Muscle of leg (tissue), 11 donors: ENCODE results near the gene OGG1. TPM values are rescaled to one million over a fixed set of nuclear protein-coding genes. Genes with fewer than 3 reads are reported as not detected.
A peak's percentile ranks its signal among the peaks of the same experiment; 100 is the strongest.

Source experiments
- DNase-seq: peaks from one replicate; pipeline ENCODE4 v3.0.0; 2013
- H3K27ac ChIP-seq: one replicate; pipeline ENCODE4 v1.5.1; 2013; ENCODE audit warnings: mild to moderate bottlenecking, low read length, control low read depth
- H3K27me3 ChIP-seq: one replicate; pipeline ENCODE4 v1.6.1; 2013; ENCODE audit warnings: low read length; ENCODE audit not compliant: control insufficient read depth, insufficient read depth
- H3K36me3 ChIP-seq: one replicate; pipeline ENCODE4 v1.6.1; 2013; ENCODE audit warnings: low read length; ENCODE audit not compliant: control insufficient read depth, insufficient read depth
- H3K4me1 ChIP-seq: one replicate; pipeline ENCODE4 v1.6.1; 2013; ENCODE audit warnings: low read length; ENCODE audit not compliant: control insufficient read depth, insufficient read depth
- H3K4me3 ChIP-seq: one replicate; pipeline ENCODE4 v1.5.1; 2013; ENCODE audit warnings: low read length, control low read depth
- H3K9me3 ChIP-seq: replicated peaks from 2 replicates; pipeline ENCODE4 v1.6.1; 2013; ENCODE audit warnings: low read depth, low read length; ENCODE audit not compliant: control insufficient read depth
- WGBS: methylation state at CpG from one replicate; pipeline ENCODE4 v1.1.5; 2013; ENCODE audit warnings: missing lambda C conversion rate; ENCODE audit not compliant: insufficient coverage; 5-methylcytosine and 5-hydroxymethylcytosine counted together
- polyA plus RNA-seq, 8 donors: library from polyadenylated mRNA; unstranded; fragments of 120-200 nt; gene quantifications; one replicate each; pipeline versions ENCODE4 v1.2.1 to v1.2.3, GENCODE V29; 2013; ENCODE audit warnings: inconsistent platforms in 1 of 8, low replicate concordance in 1 of 8; ENCODE audit not compliant: insufficient read length in 8 of 8, insufficient read depth in 1 of 8
- total RNA-seq: library from RNA; stranded (reverse); fragments of 120-200 nt; gene quantifications from one replicate; pipeline ENCODE4 v1.2.4, GENCODE V29; 2013

The OGG1 gene
- total and polyA plus RNA-seq, 9 donors: 21.4 to 38.6 (median 29.7) TPM

DNA sequence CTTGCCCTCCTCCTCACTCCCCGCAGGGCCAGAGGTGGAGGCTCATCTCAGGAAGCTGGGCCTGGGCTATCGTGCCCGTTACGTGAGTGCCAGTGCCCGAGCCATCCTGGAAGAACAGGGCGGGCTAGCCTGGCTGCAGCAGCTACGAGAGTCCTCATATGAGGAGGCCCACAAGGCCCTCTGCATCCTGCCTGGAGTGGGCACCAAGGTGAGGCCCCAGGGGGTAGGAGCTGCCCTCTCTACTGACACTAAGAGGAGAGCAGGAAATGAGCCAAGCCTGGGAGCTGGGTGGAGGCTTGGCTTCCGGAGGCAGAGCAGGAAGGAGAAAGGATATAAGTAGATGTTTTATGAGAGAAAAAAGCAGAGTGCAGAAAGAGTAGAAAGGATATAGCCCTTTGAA lies 4.9 kb downstream of the OGG1 start:
- Histone ChIP-seq H3K27ac (no peak overlapping the region), H3K36me3 (peaks cover 72% of the 10 kb centered on the region), H3K4me3 (no peak overlapping the region), H3K27me3 (no peaks in the 10 kb centered on the region), H3K9me3 (no peaks in the 10 kb centered on the region), H3K4me1 (peaks cover 16% of the 10 kb centered on the region)
- DNase-seq: no peak
- 78% methylated on average over 7 of the region's 8 CpGs for WGBS

DNA sequence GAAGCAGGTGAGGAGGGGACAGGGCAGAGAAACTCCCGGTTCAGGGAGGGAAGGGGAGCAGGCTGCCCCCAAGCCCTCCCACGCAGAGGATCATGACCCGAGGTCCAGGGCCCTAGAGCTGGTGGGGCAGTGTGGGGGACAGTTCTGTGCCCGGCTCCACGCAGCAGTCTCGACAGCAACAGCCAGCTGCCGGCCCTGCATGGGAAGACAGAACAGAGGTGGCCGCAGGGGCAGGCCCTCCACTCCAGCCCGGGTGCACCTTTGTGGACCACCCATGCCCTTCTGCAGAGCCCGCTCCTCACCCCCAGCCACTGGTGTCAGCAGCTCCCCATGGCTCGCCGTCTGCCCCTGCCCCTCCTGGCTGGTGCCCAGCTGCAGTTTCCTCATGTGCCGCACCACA lies 7.7 kb downstream of the OGG1 start:
- WGBS: 80% methylated on average over 10 of the region's 13 CpGs
- Histone ChIP-seq H3K36me3 (peaks cover 76% of the 10 kb centered on the region), H3K27ac (no peak overlapping the region), H3K9me3 (no peaks in the 10 kb centered on the region), H3K27me3 (no peaks in the 10 kb centered on the region), H3K4me3 (no peak overlapping the region), H3K4me1 (peaks cover 2% of the 10 kb centered on the region)
- no peak for DNase-seq

DNA sequence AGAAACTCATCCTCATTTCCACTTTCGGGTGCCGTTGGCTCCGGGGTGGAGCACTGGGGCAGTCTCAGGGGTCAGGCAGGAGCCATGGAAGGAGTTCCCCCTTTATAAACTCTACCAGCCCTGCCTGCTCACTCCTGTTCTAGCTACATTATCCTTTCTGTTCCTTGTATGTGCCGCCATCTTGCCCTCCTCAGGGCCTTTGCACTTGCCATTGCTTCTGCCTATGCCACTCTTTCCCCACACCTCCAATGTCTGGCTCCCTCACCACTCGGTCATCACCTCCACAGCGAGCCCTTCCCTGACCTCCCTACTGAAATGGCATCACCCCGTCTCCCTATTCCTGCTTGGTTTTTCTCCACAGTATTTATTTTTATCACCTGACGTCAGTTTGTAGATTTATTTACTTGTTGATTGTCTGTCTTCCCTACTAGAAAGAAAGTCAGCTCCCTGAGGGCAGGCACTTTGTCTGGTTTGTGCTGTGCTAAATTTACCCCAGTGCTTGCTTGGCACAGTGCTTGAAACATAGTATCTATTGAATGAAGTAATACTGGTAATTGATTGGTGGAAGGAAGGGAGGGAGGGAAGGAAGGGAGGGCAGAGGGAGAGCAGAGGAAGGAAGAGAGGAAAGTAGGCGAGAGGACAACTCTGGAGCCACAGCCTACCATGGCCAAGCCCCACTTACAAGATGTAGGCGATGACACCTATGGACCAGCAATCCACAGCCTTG lies 11.2 kb downstream of the OGG1 start:
- no peaks in the 10 kb centered on the region for H3K4me1 ChIP-seq
- DNase-seq: no peak
- no peaks in the 10 kb centered on the region for H3K27me3 ChIP-seq
- no peak overlapping the region for H3K27ac ChIP-seq
- H3K9me3 ChIP-seq: no peaks in the 10 kb centered on the region
- no peak overlapping the region for H3K4me3 ChIP-seq
- H3K36me3 ChIP-seq: peaks cover 75% of the 10 kb centered on the region
- whole genome bisulfite sequencing: 93% methylated on average over 6 of the region's 10 CpGs

DNA sequence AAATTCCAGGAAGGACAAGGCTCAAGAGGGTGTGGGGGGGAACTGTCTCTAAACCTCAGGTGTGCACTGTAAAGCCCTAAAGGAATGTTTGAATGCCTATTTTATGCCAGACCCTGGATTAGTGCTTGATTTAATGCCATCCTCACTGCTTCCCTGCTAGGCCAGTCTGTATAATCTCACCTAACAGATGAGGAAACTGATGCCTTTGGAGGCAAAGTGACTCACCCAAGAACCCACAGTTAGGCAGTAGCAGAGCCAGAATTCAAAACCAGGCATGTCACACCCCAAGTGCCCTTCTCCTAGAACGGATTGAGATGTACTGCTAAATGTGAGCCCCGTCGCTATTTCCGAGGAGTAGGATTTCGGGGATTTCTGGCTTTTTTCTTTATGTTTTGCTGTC lies 12.2 kb downstream of the OGG1 start:
- peaks cover 2% of the 10 kb centered on the region for H3K4me1 ChIP-seq
- no peak overlapping the region for H3K4me3 ChIP-seq
- H3K9me3 ChIP-seq: no peaks in the 10 kb centered on the region
- H3K36me3 ChIP-seq: peaks cover 66% of the 10 kb centered on the region
- no peaks in the 10 kb centered on the region for H3K27me3 ChIP-seq
- no peak for DNase-seq
- H3K27ac ChIP-seq: no peak overlapping the region
- WGBS: no CpG with 5 or more reads among the region's 5 CpGs

DNA sequence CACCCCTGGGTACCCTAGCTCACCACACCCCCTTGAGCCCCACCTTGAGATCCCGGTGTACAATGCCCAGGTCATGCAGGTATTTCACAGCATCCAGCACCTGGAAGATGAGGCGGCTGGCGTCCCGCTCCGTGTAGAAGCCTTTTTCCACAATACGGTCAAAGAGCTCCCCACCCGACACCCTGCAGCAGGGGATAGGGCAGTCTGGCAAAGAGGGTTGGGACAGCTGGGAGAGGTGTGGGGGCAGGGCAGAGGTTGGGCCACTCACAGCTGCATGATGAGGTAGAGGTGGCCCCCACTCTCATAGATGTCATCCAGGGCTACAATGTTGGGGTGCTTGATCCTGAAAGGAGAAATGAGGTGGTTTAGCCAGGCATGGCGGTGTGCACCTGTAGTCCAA lies 13.1 kb downstream of the OGG1 start:
- H3K4me3 ChIP-seq: no peak overlapping the region
- no peak for DNase-seq
- no peak overlapping the region for H3K27ac ChIP-seq
- 93% methylated on average over 3 of the region's 8 CpGs for WGBS
- H3K36me3 ChIP-seq: peaks cover 62% of the 10 kb centered on the region
- H3K27me3 ChIP-seq: no peaks in the 10 kb centered on the region
- no peaks in the 10 kb centered on the region for H3K9me3 ChIP-seq
- peaks cover 9% of the 10 kb centered on the region for H3K4me1 ChIP-seq

DNA sequence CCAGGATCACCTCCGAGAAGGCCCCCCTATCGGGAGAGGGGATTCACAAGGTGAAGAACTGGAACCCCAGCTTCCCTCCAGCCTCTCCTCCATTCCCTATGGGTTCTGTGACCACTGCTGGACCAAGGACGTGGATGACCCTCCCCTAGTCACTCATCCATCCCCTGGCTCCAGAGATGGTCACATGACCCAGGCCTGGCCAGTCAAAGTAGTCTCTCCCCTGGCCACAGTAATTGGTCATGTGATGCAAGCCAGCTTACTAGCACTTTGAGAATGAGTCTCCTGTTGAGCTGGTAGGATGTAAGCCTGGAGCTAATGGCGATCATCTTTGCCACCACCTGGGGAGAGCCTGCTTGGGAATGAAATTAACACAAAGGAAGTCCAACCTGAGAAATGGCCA lies 16.1 kb downstream of the OGG1 start:
- no peak overlapping the region for H3K4me3 ChIP-seq
- H3K4me1 ChIP-seq: peaks cover 33% of the 10 kb centered on the region
- no peak for DNase-seq
- H3K27ac ChIP-seq: no peak overlapping the region
- no peaks in the 10 kb centered on the region for H3K27me3 ChIP-seq
- WGBS: 71% methylated on average over 4 of the region's 4 CpGs
- H3K9me3 ChIP-seq: no peaks in the 10 kb centered on the region
- H3K36me3 ChIP-seq: peaks cover 37% of the 10 kb centered on the region

DNA sequence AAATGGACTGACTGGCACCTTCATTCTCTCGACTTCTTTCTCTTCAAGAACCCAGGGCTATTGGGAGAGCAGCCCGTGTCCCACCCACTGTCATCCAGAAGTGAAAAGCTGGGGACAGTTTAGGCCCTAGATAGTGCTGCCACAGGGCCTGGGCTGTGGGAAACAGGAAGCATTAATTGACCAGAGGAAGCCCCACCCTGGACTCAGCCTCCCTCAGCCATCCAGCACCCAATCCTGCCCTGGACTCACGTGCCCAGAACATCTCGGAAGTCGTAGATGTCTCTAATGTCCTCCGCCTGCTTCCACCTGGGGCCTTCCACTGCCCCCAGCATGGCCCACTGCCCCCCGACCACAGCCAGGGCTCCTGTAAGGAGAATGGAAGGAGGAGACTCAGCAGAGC lies 17.7 kb downstream of the OGG1 start:
- Histone ChIP-seq H3K27me3 (no peaks in the 10 kb centered on the region), H3K36me3 (peaks cover 28% of the 10 kb centered on the region), H3K4me1 (peaks cover 33% of the 10 kb centered on the region), H3K9me3 (no peaks in the 10 kb centered on the region), H3K27ac (no peak overlapping the region), H3K4me3 (no peak overlapping the region)
- 42% methylated on average over 5 of the region's 7 CpGs for WGBS
- no peak for DNase-seq

DNA sequence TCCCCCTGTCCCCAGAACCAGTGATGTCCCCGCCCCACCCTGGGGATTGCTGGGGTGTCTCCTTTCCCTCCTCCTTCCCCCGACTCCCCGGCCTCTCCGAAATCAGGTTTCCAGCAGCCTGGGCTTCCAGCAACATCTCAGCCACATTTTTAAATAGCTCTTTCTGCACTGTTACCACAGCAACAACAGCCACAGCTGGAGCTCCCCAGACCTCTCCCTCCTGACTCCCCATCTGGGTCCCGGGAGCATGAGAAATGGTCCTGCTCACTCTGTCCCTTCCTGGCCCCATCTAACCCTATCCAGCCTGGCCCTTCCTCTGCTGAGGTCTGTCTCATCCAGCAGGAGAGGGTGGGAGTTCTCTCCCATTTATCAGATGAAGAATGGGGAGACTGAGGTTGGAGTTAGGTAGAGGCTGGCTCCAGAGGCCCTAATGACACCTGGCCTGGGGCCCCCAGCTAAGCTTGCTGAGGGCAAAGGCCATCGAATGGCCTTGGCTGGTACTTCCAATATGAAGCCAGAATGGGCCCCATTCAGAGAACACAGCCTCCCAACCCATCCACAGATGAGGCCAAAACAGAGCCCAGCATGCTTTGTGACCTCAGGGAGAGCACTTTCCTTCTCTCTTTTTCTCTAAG lies 18.5 kb downstream of the OGG1 start:
- Histone ChIP-seq H3K27ac (no peak overlapping the region), H3K36me3 (peaks cover 20% of the 10 kb centered on the region), H3K27me3 (no peaks in the 10 kb centered on the region), H3K9me3 (no peaks in the 10 kb centered on the region), H3K4me3 (no peak overlapping the region), H3K4me1 (peaks cover 33% of the 10 kb centered on the region)
- WGBS: 55% methylated on average over 4 of the region's 6 CpGs
- DNase-seq: peak; percentile 68

DNA sequence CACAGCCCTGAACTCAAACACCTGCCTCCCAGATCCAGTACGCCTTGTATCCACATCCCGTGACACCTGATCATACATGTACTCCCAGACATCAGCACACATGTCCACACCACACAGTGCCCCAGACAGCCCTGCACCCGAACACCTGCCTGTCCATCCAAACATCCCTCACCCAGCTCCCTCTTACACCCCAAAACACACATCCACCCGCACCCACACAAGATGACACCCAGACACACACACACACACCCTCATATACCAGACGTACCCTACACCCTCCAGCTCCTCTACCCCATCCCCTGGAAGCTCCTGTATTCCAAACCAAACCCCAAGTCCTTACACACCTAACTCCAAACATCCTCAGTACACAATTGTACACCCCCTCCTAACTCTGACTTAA lies 19.3 kb downstream of the OGG1 start:
- 64% methylated on average over 5 of the region's 5 CpGs for WGBS
- peak overlapping the region; percentile 66 for H3K4me3 ChIP-seq
- H3K27ac ChIP-seq: peak overlapping the region; percentile 60
- H3K9me3 ChIP-seq: no peaks in the 10 kb centered on the region
- DNase-seq: no peak
- peaks cover 33% of the 10 kb centered on the region for H3K4me1 ChIP-seq
- H3K36me3 ChIP-seq: peaks cover 15% of the 10 kb centered on the region
- H3K27me3 ChIP-seq: no peaks in the 10 kb centered on the region

DNA sequence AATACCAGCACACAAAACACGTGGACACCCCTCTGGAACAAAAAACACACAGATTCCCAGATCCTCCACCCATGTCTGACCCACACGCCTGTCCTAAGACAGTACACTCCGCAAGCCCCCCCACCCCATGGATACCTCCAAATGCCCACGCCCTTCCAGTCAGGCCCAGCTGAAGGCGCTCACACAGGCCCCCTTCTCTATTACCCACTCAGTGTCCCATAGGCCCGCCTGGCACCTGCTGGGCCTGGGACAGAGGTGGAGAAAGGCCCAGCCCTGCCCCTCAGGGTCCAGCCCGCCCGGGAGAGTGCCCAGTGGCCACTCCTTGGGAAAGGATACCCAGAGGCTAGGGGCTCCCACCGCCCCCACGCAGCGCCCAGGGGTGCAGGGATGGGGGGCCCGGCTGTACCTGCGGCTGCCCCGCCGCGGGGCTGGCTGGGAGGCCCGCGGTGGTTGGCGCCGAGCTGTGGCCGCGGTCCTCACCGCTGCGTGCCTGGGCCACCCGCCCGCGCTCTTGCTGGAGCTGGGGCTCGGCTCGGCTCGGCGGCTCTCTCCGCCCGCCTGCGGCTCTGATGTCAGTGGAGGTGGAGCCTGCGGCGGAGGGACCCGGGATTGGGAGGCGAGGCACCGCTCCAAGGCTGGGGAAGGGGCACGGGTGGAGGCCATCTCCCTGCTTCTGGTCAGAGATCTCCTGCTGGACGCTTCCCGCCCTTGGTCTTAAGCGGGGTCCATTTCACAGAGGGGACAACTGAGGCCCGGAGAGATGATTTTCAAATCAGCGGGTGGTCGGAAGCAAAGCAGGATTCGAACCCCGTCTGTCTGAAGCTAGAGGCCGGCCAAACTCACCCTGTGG lies 19.9 kb downstream of the OGG1 start, which contains the start of gene CAMK1:
Gene CAMK1, minus strand, starts transcription at position 522 of the 850 bp plus-strand sequence. CDS start 2,198 bp downstream, outside the sequence.
- Histone ChIP-seq H3K4me1 (peaks cover 33% of the 10 kb centered on the region), H3K4me3 (peak within 1 kb of the TSS; percentile 66), H3K9me3 (no peaks in the 10 kb centered on the region), H3K36me3 (peaks cover 15% of the 10 kb centered on the region), H3K27ac (peak within 1 kb of the TSS; percentile 60), H3K27me3 (no peaks in the 10 kb centered on the region)
- peak; percentile 91 for DNase-seq
- 3% methylated on average over 48 of the region's 49 CpGs for WGBS
